ENCODE data around the gene CYB561D2. TPM values are rescaled to one million over a fixed set of nuclear protein-coding genes. Genes with fewer than 3 reads are reported as not detected.

Gene CYB561D2
- total RNA-seq, 3 donors from 2014 or later, result 23.6 to 30.1 (median 28.8) TPM

GRCh38 chr3:50318615-50319014 lies 32.0 kb upstream of the CYB561D2 start:
- DNase-seq (ENCODE audit: low spot score in 2 of 2), result no peak
- intact Hi-C loops (cut with DNase I; ENCODE audit: low total_unique reads), result no loop called here
- Histone ChIP-seq H3K4me3 (peak overlapping the region; percentile 54 to 85 (median 79)), H3K9me3 (no peaks in the 10 kb centered on the region), H3K27me3 (no peaks in the 10 kb centered on the region), H3K36me3 (no peaks in the 10 kb centered on the region), H3K4me1 (peaks cover 18 to 45% of the 10 kb centered on the region in 2 donors), H3K27ac (peak overlapping the region; percentile 94)
- TF ChIP-seq, protein P1, sequence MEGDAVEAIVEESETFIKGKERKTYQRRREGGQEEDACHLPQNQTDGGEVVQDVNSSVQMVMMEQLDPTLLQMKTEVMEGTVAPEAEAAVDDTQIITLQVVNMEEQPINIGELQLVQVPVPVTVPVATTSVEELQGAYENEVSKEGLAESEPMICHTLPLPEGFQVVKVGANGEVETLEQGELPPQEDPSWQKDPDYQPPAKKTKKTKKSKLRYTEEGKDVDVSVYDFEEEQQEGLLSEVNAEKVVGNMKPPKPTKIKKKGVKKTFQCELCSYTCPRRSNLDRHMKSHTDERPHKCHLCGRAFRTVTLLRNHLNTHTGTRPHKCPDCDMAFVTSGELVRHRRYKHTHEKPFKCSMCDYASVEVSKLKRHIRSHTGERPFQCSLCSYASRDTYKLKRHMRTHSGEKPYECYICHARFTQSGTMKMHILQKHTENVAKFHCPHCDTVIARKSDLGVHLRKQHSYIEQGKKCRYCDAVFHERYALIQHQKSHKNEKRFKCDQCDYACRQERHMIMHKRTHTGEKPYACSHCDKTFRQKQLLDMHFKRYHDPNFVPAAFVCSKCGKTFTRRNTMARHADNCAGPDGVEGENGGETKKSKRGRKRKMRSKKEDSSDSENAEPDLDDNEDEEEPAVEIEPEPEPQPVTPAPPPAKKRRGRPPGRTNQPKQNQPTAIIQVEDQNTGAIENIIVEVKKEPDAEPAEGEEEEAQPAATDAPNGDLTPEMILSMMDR (IDR thresholded peaks at IDR 0.05), result no peak
- TF ChIP-seq POLR2A (IDR thresholded peaks at IDR 0.05) (no peak), POLR2AphosphoS5 (IDR thresholded peaks at IDR 0.05) (no peak)

GRCh38 chr3:50319181-50319893 lies 31.3 kb upstream of the CYB561D2 start:
- intact Hi-C loops (cut with DNase I; ENCODE audit: low total_unique reads), result no loop called here
- Histone ChIP-seq H3K4me3 (peak overlapping the region; percentile 54 to 85 (median 79)), H3K27me3 (no peaks in the 10 kb centered on the region), H3K27ac (peak overlapping the region; percentile 94), H3K9me3 (no peaks in the 10 kb centered on the region), H3K4me1 (peaks cover 18 to 45% of the 10 kb centered on the region in 2 donors), H3K36me3 (no peaks in the 10 kb centered on the region)
- DNase-seq (ENCODE audit: low spot score in 2 of 2), result no peak
- TF ChIP-seq POLR2A (IDR thresholded peaks at IDR 0.05) (no peak), POLR2AphosphoS5 (IDR thresholded peaks at IDR 0.05) (no peak)
- TF ChIP-seq, protein P1 (IDR thresholded peaks at IDR 0.05), result no peak

GRCh38 chr3:50319894-50320625 lies 30.6 kb upstream of the CYB561D2 start:
- no peaks in the 10 kb centered on the region for H3K27me3 ChIP-seq
- peak overlapping the region; percentile 93 to 94 for H3K27ac ChIP-seq
- no peak for DNase-seq (ENCODE audit: low spot score in 2 of 2)
- peak overlapping the region; percentile 54 to 85 (median 79) for H3K4me3 ChIP-seq
- H3K9me3 ChIP-seq, result no peaks in the 10 kb centered on the region
- TF ChIP-seq, protein P1 (IDR thresholded peaks at IDR 0.05), result no peak
- TF ChIP-seq POLR2A (IDR thresholded peaks at IDR 0.05) (no peak), POLR2AphosphoS5 (IDR thresholded peaks at IDR 0.05) (no peak)
- no peaks in the 10 kb centered on the region for H3K36me3 ChIP-seq
- intact Hi-C loops (cut with DNase I; ENCODE audit: low total_unique reads), result no loop called here
- peaks cover 18 to 45% of the 10 kb centered on the region in 2 donors for H3K4me1 ChIP-seq

DNA sequence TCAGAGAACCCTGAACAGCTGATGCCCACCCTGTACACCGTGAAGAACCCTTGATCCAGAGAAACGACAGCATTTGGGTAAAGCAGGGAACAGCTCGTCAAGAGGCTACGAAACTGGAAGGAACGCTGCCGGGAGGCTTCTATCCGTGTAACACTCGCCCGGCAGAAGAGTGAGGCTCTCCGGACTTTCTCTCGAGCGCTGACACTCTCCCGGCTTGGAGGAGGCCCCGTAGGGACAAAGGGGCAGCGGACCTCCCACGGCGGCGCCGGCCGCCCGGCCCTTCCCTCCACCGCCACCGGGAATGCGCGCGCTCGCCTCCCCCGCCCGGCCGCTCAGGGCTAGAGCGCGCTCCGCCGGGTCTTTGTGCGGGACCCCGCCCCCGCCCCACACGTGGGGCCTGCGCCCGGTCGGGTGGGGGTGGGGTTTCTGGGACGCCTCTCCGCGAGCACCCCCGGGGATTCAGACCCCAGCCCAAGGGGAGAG lies 29.8 kb upstream of the CYB561D2 start:
- peak in 1 of 2 donors; percentile 61 for DNase-seq (ENCODE audit: low spot score in 2 of 2)
- H3K36me3 ChIP-seq, result no peaks in the 10 kb centered on the region
- intact Hi-C loops (cut with DNase I; ENCODE audit: low total_unique reads), result no loop called here
- H3K4me1 ChIP-seq, result peaks cover 18 to 45% of the 10 kb centered on the region in 2 donors
- TF ChIP-seq POLR2A (IDR thresholded peaks at IDR 0.05), result no peak
- TF ChIP-seq, protein P1 (IDR thresholded peaks at IDR 0.05), result no peak
- TF ChIP-seq POLR2AphosphoS5 (IDR thresholded peaks at IDR 0.05), result no peak
- peak overlapping the region; percentile 54 to 85 (median 79) for H3K4me3 ChIP-seq
- no peaks in the 10 kb centered on the region for H3K9me3 ChIP-seq
- H3K27me3 ChIP-seq, result no peaks in the 10 kb centered on the region
- peak overlapping the region; percentile 93 to 94 for H3K27ac ChIP-seq

All from breast epithelium (tissue), 4 donors.